GM12878 (cell line): Measurements from ENCODE around the gene PILRB. TPM values are rescaled to one million over a fixed set of nuclear protein-coding genes. Genes with fewer than 3 reads are reported as not detected.

Experiments used
- BCLAF1 ChIP-seq: fragments of 450-650 bp; IDR thresholded peaks from 2 replicates; pipeline ENCODE4 v1.6.1; 2017; ENCODE audit warnings: antibody characterized with exemption, mild to moderate bottlenecking, moderate library complexity
- CBFB ChIP-seq: IDR thresholded peaks from 2 replicates; pipeline ENCODE4 v1.6.1; 2016; ENCODE audit warnings: antibody characterized with exemption, low read depth
- DPF2 ChIP-seq: fragments of 450-650 bp; IDR thresholded peaks from 2 replicates; pipeline ENCODE4 v1.6.1; 2017; ENCODE audit warnings: mild to moderate bottlenecking
- E2F8 ChIP-seq: fragments of 450-650 bp; IDR thresholded peaks from 2 replicates; pipeline ENCODE4 v1.6.1; 2018; ENCODE audit warnings: mild to moderate bottlenecking, low read depth, moderate library complexity; ENCODE audit not compliant: partially characterized antibody
- EGR1 ChIP-seq, 2 experiments: IDR thresholded peaks; 1 replicate in 1 of 2; 2 replicates in 1 of 2; pipeline ENCODE4 v1.6.1; 2011 to 2012; ENCODE audit warnings: low read depth in 2 of 2, low read length in 2 of 2, borderline replicate concordance in 1 of 2, mild to moderate bottlenecking in 1 of 2, moderate library complexity in 1 of 2
- EP300 ChIP-seq, 2 experiments: fragments of 150-350 bp in 1 of 2; IDR thresholded peaks; 2 replicates each; pipeline ENCODE4 v1.6.1; 2011 to 2012; ENCODE audit warnings: low read depth in 2 of 2, low read length in 2 of 2, borderline replicate concordance in 1 of 2, improper control_type of control experiment in 1 of 2, inconsistent platforms in 1 of 2; ENCODE audit not compliant: control insufficient read depth in 1 of 2
- FOXK2 ChIP-seq: fragments of 450-650 bp; IDR thresholded peaks from 2 replicates; pipeline ENCODE4 v1.6.1; 2017; ENCODE audit warnings: mild to moderate bottlenecking, moderate library complexity
- HDGF ChIP-seq: fragments of 450-650 bp; IDR thresholded peaks from 2 replicates; pipeline ENCODE4 v1.6.1; 2016; ENCODE audit warnings: antibody characterized with exemption
- IKZF1 ChIP-seq: fragments of 450-650 bp; conservative IDR thresholded peaks from 2 replicates; pipeline ENCODE4 v1.6.1; 2017; ENCODE audit warnings: antibody characterized with exemption, mild to moderate bottlenecking
- IRF3 ChIP-seq: fragments of 450-650 bp; IDR thresholded peaks from 2 replicates; pipeline ENCODE4 v1.6.1; 2014; ENCODE audit warnings: mild to moderate bottlenecking
- MAX ChIP-seq: IDR thresholded peaks from 2 replicates; pipeline ENCODE4 v1.6.1; 2012; ENCODE audit warnings: low read depth, low read length, improper control_type of control experiment
- MYC ChIP-seq: IDR thresholded peaks from 2 replicates; pipeline ENCODE4 v1.6.1; 2011; ENCODE audit warnings: mild to moderate bottlenecking, low read length, moderate library complexity, inconsistent platforms; ENCODE audit not compliant: insufficient read depth, insufficient replicate concordance, insufficient read length, severe bottlenecking
- NBN ChIP-seq: fragments of 450-650 bp; IDR thresholded peaks from 2 replicates; pipeline ENCODE4 v1.6.1; 2016
- PAX5 ChIP-seq: IDR thresholded peaks from 2 replicates; pipeline ENCODE4 v1.6.1; 2011; ENCODE audit warnings: low read depth, low read length, borderline replicate concordance
- PAX8 ChIP-seq: fragments of 450-650 bp; IDR thresholded peaks from 2 replicates; pipeline ENCODE4 v1.6.1; 2017; ENCODE audit warnings: mild to moderate bottlenecking, moderate library complexity
- RUNX3 ChIP-seq: IDR thresholded peaks from 2 replicates; pipeline ENCODE4 v1.6.1; 2012; ENCODE audit warnings: low read length, inconsistent platforms
- SMAD1 ChIP-seq: fragments of 450-650 bp; IDR thresholded peaks from 2 replicates; pipeline ENCODE4 v1.6.1; 2018; ENCODE audit warnings: mild to moderate bottlenecking, low read depth; ENCODE audit not compliant: partially characterized antibody
- STAT1 ChIP-seq: fragments of 450-650 bp; conservative IDR thresholded peaks from 2 replicates; pipeline ENCODE4 v1.6.1; 2014; ENCODE audit warnings: antibody characterized with exemption, mild to moderate bottlenecking
- ZBTB40 ChIP-seq: fragments of 450-650 bp; IDR thresholded peaks from 2 replicates; pipeline ENCODE4 v1.6.1; 2016; ENCODE audit warnings: mild to moderate bottlenecking, moderate library complexity, borderline replicate concordance
- ZNF207 ChIP-seq: fragments of 450-650 bp; IDR thresholded peaks from 2 replicates; pipeline ENCODE4 v1.6.1; 2014; ENCODE audit warnings: antibody characterized with exemption, mild to moderate bottlenecking, borderline replicate concordance
- polyA plus RNA-seq, 11 experiments: library from polyadenylated mRNA; depleted of rRNA in 4 of 11; unstranded in 6 of 11; stranded (reverse) in 5 of 11; fragments of >200 nt; fragmentation: Nextera tagmentation in 4 of 11; fragmentation: Illumina TruSeq in 1 of 11; extraction: Ambion mirVana in 4 of 11; extraction: Trizol in 1 of 11; gene quantifications; 1 replicate in 1 of 11; 2 replicates in 10 of 11; pipeline versions ENCODE4 v1.2.1 to v1.2.3, GENCODE V29; 2011 to 2016; ENCODE audit warnings: inconsistent platforms in 2 of 11, missing spikeins in 2 of 11, low read depth in 1 of 11
- total RNA-seq, 4 experiments: library from RNA; depleted of rRNA in 3 of 4; stranded (reverse); fragments of >200 nt in 3 of 4; fragmentation: Illumina TruSeq in 1 of 4; extraction: Trizol in 1 of 4; gene quantifications; 2 replicates each; pipeline versions ENCODE4 v1.2.1 to v1.2.3, GENCODE V29; 2013 to 2021

Gene PILRB
- total and polyA plus RNA-seq, 10 of the 15 experiments (the other 5 are each of a cell fraction or from before 2014, with no cell fraction given) = 2.6 to 50.3 (median 22.0) TPM

GRCh38 chr7:100369105-100369504, 11.2 kb downstream of the PILRB start (continued):
- no peak for TF ChIP-seq EGR1 (IDR thresholded peaks at IDR 0.05; ENCODE audit: borderline replicate concordance in 1 of 2, low read depth in 2 of 2, low read length in 2 of 2)
- peak; percentile 86 for TF ChIP-seq RUNX3
- peak; percentile 95 for TF ChIP-seq HDGF
- TF ChIP-seq E2F8 = no peak
- TF ChIP-seq STAT1 = no peak
- no peak for TF ChIP-seq PAX8
- peak; percentile 90 for TF ChIP-seq DPF2
- no peak for TF ChIP-seq IRF3
- no peak for TF ChIP-seq MYC
- peak; percentile 83 for TF ChIP-seq PAX5
- TF ChIP-seq IKZF1 = peak; percentile 85
- no peak; the same call in 1 of the 2 replicates for TF ChIP-seq CBFB
- TF ChIP-seq SMAD1 = no peak
- no peak for TF ChIP-seq BCLAF1
- TF ChIP-seq ZBTB40 = no peak
- TF ChIP-seq EP300 (IDR thresholded peaks at IDR 0.05; ENCODE audit: borderline replicate concordance in 1 of 2, control insufficient read depth in 1 of 2, low read depth in 2 of 2, low read length in 2 of 2) = peak; percentile 81 to 87
- peak; percentile 97 for TF ChIP-seq NBN
- no peak for TF ChIP-seq ZNF207
- peak; percentile 91; the same call in 1 of the 2 replicates for TF ChIP-seq MAX
- TF ChIP-seq FOXK2 = peak; percentile 53; the same call in 1 of the 2 replicates
